RPMI7951 (cell line): ENCODE measurements around the gene RGL1. TPM values are rescaled to one million over a fixed set of nuclear protein-coding genes. Genes with fewer than 3 reads are reported as not detected.

Source experiments
- DNase-seq: peaks from one replicate; pipeline ENCODE4 v3.0.0-alpha.2; 2012; ENCODE audit warnings: low read depth
- total RNA-seq: library from RNA; depleted of rRNA; stranded (reverse); fragments of >200 nt; shearing (Covaris generic); gene quantifications from 2 replicates; pipeline ENCODE4 v1.2.3, GENCODE V29; 2014; rRNA removed

Gene RGL1
- total RNA-seq, 1 experiment from 2014 or later = 23.6 TPM

DNA sequence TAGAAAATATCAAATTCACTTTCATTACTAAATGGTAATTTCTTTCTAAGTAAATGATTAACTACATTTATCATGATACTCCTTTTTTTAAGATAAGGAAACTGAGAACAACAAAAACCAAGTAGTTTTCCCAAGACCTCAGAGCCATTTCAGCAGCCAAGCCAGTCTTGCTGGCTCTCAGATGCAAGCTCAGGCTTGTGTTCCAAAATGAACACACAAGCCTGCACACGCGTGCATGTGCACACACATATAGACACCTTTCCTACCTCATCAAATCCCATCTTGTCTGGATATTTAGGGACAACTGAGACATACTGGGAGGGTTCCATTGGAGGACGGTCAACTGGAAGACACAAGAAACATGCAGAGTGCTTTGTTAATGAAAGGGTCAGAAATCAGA lies 149.6 kb downstream of the RGL1 start:
- DNase-seq = no peak

DNA sequence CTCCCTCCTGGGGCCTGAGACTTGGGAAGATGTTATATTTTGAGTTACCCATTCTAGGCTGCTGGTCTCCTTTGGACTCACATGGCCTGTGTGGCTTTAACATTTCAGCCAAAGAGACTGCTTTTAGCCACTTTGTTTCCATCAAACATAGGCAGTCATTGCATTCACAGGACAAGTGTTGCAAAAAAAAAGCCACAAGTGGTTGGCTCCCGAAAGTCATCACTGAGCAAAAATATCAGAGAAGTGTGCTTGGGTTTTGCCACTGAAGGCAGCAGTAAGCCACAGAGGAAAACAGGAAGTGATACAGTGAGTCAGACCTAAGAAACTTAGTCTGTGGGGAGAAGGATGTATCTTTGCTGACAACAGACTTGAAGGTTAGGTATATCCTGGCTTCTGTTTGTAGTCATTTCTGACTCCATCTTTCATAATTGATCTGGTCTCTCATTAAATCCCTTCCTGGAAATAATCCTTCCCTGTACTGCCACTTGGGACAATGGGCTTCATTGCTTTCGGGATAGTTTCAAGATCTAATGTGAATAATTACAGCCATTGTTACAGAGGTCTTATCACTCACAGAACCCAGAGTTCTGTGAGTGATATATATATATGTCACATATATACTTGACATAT lies 151.8 kb downstream of the RGL1 start:
- DNase-seq = peak; percentile 83

DNA sequence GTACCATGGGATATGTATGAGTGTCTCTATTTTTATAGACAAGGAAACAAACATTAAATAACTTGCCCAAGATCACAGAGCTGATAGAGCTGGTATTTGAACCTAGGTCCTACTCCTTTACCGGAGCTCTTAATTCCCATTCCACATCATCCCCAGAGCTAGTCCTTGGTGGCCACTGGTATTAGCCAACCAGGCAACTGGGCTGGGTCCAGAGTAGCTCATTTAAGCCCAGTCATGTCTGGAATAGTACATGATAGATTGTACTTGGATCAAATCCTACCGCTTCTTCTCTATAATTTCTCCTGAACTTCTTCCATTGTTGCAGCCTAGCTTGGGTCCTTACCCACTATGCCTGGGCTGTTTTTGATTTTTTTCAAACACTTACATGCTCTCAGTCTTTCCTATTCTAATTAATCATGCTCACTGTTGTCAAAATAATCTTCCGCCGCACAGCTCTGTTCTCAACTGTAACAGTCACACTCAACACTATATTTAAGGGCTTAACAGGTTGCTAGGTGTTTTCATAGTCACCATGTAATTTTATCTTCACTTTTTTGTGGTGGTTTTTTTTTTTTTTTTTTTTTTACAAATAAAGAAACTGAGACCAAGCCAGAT lies 152.4 kb downstream of the RGL1 start:
- DNase-seq = no peak

DNA sequence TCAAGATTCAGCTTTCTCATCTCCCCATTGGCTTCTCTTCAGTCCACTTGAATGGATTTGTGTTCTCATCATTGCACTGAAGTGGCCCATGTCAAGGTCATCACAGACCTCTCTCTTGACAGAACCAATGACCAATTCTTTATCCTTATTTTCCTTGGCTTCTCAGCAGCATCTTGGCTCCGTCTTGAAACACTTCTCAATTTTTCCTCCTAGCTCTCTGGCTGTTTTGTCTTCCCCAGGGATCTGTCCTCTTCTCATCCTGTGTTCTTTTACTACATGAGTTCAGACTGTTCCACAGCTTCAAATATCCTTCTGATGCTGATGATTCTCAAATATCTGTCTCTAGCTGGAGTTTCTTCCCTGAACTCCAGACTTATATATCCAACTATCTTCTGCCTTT lies 154.0 kb downstream of the RGL1 start:
- no peak for DNase-seq

DNA sequence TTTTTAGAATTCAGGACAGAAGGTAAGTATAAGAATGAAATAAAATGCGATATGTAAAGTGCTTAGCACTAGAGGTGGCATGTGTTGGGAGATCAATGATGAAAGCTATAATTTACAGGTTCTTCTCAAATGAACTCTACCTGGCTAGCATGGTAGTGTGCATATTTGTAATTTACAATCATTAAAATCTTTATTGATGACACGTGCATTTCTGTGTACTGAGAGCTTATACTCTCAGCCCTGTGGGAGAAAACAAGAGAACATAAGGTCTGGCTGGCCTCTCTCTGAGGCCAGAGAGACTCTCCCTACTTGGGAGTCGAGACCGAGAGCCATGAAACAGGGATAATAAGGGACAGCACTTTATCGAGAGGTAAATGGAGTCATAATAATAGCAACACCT lies 156.2 kb downstream of the RGL1 start:
- no peak for DNase-seq

DNA sequence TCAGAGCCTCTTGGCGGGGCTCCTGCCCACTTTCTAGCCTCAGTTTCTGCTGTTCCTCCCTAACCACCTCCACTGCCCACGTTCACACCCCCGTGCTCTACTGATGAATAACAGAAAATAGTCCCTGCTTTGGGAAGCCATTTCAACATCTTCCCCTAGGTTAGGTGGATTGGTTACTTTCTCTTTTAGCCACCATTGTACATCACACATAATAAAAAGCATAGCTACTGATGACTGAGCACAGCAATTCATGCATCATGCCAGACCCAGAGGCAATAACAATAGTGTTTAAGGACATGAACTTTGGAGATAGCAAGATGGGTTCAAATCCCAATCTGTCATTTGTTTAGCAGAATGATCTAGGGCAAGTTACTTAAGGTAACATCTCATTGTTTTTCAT lies 158.0 kb downstream of the RGL1 start:
- no peak for DNase-seq

DNA sequence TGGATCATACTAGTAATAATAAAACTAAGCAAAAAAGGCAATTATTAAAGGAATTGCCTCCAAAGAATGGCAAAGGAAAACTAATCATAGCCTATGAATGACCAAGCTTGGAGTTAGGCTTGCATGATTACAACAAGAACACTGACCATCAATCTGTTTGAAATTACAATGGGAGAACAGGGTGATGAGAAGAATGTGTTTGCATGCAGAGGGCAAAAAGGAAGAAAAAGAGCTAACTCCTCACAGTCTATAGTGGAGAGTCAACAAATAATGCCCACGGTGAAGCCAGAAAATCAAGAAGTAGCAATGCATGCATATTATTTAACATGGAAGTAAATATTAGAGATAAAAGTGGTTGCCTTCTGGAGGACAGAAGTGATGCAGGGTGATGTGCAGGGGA lies 160.8 kb downstream of the RGL1 start:
- DNase-seq = no peak

DNA sequence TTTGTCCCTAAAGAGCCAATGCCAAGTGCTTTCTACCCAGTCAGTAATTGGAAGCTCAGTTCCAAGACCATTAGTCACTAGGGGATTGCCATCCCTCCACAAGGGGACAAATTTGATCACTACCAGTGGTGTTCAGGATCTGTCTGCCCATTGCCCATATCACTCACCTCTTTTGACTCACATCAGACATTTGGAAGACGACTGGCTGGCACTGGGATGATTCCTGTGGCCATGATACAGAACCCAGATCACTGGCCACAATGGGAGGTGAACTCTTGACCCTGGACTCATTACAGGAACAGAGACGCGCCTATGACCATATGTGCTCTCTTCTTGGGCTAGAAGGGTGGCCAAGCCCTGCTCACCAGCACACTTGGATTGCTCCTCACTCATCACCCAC lies 161.6 kb downstream of the RGL1 start:
- no peak for DNase-seq

DNA sequence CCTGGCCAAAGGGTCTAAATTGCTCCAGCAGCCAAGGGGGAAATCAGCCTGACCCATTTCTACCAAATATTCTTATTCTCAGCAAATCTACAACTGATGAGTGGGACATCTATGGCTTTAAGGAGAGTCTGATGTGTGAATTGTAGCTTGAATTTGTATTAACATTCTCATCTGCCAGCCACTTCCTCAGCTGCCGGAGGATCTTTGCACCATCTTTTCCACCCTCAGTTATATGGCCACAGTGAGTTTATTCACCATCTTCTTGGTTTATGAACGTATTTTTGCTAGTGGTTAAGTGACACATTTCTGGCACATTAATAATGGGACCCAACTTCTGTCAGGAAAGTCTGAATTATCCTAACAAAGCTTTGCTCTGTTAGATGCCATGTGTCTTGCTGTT lies 163.0 kb downstream of the RGL1 start:
- DNase-seq = peak; percentile 22

DNA sequence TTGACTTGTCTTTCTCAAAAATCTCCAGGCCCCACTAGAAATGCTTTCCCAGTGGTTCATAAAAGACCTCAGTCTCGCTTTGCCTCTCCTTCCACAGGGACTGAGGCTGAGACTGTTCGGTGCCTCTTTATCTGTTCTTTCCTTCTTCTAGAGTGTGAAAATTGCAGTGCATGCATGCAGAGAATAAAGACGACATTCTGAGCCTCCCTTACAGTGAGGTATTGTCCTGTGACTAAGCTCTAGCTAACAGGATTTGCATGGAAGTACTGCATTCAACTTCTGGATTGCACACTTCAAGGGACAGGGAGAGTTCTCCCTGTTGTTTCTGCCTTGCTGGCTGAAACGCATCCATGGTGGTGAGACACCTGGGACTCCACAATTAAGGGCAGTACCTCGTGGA lies 163.5 kb downstream of the RGL1 start:
- DNase-seq = peak; percentile 29

DNA sequence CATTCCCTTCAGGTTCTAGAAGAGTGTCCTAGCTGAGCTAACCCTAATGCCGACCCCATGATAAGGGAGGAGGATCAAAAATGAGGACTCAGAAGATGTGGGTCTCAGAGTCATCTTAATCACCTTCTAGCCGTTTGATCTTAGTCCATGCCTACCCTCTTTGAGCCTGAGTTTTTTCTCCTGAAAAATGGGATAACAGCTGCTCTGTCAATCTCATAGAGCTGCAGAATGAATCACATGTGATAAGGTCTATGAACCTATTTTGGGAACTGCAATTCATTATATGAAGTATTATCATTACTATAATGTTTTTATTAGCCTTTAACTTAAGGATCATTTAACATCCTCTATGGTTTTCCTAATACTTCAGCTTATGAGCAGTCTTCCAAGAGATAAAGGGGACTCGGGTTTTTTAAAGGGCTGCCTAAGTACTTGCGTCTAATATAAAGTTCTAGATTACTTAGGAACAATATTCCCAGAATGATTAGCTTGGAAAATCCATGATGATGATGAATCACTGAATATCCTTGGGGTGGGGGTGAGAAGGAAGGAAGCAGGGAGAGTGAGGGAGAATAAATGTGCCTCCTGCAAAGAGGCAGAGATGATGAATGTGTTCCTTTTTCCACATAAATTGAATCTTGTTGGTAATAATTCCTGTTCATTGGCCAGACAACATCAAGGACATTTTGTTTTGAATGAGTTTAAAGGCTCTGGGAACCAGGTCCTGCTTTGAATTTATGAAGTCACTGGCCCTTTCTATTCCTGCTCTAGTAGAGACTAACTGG lies 165.8 kb downstream of the RGL1 start:
- no peak for DNase-seq

DNA sequence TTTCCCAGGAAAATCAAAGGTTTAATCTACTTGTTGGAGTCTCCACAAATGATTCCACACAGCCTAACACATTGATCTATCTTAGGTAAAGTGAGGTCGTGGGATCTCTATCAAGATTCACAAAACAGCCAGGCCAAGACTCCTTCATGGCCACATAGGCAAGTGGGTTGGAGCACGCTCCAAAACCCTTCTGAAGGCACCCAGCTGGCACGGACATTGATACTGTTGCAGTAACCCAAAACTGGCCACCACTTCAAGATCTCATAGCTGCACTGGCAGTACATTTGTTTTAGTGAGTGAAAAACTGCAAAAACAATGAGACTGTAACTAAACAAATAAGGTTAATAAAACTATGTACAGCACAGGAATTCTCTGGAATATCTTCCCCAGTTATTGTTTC lies 170.7 kb downstream of the RGL1 start:
- no peak for DNase-seq

DNA sequence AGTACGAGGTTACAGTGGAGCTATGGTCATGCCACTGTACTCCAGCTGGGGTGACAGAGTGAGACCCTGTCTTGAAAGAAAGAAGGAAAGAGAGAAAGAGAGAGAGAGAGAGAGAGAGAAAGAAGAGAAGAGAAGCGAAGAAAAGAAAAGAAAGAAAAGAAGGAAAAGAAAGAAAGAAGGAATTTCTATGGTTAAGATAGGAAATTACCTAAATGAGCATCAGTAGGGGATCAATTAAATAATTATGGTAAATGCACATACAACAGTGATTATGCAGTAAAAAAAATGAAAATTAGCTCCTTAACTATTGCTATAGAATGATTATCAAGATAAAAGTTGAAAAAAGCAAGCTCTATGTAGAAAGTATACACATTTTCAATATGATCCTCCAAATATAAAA lies 172.8 kb downstream of the RGL1 start:
- no peak for DNase-seq

Other genes starting within 250 kb of the RGL1 start
- gene NCF2, start 214.7 kb upstream of the RGL1 start, total RNA-seq = not detected in 2 replicates
- 182 and 204 TPM in 2 replicates for gene ARPC5, start 169.3 kb upstream of the RGL1 start, total RNA-seq
- not detected in 2 replicates for gene APOBEC4, start 151.8 kb upstream of the RGL1 start, total RNA-seq
- gene COLGALT2, start 232.6 kb downstream of the RGL1 start, total RNA-seq = 0.59 and 0.96 TPM in 2 replicates
- 45.8 and 54.3 TPM in 2 replicates for gene TSEN15, start 246.6 kb downstream of the RGL1 start, total RNA-seq